Kidney (tissue), 14 donors: ENCODE measurements around the gene PEAK3. TPM values are rescaled to one million over a fixed set of nuclear protein-coding genes. Genes with fewer than 3 reads are reported as not detected.

Experiments
- DNase-seq, 5 donors: peaks; one replicate each; pipeline ENCODE4 v3.0.0-alpha.2; 2013 to 2020
- FAIRE-seq: peaks from 2 replicates; lab custom pipeline; 2012; peaks lifted over from hg19 to GRCh38; lab: Jason Lieb, UNC
- H3K27ac ChIP-seq, 2 donors: one replicate each; pipeline ENCODE4 v1.7.0; 2013; ENCODE audit warnings: low read depth in 2 of 2, low read length in 2 of 2, inconsistent platforms in 1 of 2
- H3K27me3 ChIP-seq: one replicate; pipeline ENCODE4 v1.7.1; 2013; ENCODE audit warnings: low read length, inconsistent platforms; ENCODE audit not compliant: control insufficient read depth, insufficient read depth
- H3K36me3 ChIP-seq, 3 donors: one replicate each; pipeline versions ENCODE4 v1.7.0 to v1.7.1; 2013; ENCODE audit warnings: low read length in 3 of 3, control low read depth in 1 of 3, inconsistent platforms in 1 of 3; ENCODE audit not compliant: insufficient read depth in 3 of 3, control insufficient read depth in 2 of 3
- H3K4me1 ChIP-seq, 3 donors: one replicate each; pipeline versions ENCODE4 v1.7.0 to v1.7.1; 2013; ENCODE audit warnings: low read length in 3 of 3, inconsistent platforms in 1 of 3, low read depth in 1 of 3; ENCODE audit not compliant: control insufficient read depth in 2 of 3, insufficient read depth in 2 of 3
- H3K4me3 ChIP-seq, 3 donors: one replicate each; pipeline versions ENCODE4 v1.7.0 to v1.8.1; 2013; ENCODE audit warnings: low read length in 3 of 3, control low read depth in 1 of 3, inconsistent platforms in 1 of 3
- H3K9ac ChIP-seq, 3 donors: one replicate each; pipeline versions ENCODE4 v1.7.0 to v1.7.1; 2013; ENCODE audit warnings: low read length in 3 of 3, control low read depth in 1 of 3, inconsistent platforms in 1 of 3
- H3K9me3 ChIP-seq, 3 donors: one replicate each; pipeline versions ENCODE4 v1.7.0 to v1.7.1; 2013; ENCODE audit warnings: low read length in 3 of 3, control low read depth in 1 of 3, inconsistent platforms in 1 of 3; ENCODE audit not compliant: control insufficient read depth in 2 of 3, insufficient read depth in 1 of 3
- CTCF ChIP-seq: IDR thresholded peaks from 3 replicates; pipeline ENCODE4 v1.5.1; 2012; ENCODE audit warnings: mild to moderate bottlenecking, moderate library complexity, borderline replicate concordance; ENCODE audit not compliant: insufficient read depth; ENCODE audit errors: extremely low read depth
- intact Hi-C: fragments of 100-400 bp; cut with DNase I; formaldehyde crosslinking; loops from one replicate; pipeline ENCODE4 v1.11.1; 2022
- polyA plus RNA-seq: library from polyadenylated mRNA; stranded (reverse); fragments of 350-450 nt; fragmentation: Illumina TruSeq; extraction: RNeasy Lipid Tissue Mini Kit (QIAGEN cat#74804); gene quantifications from one replicate; pipeline ENCODE4 v1.2.3, GENCODE V29; 2014; ENCODE audit warnings: low read depth, low replicate concordance; ENCODE audit not compliant: insufficient read depth
- total RNA-seq: library from RNA; stranded (reverse); fragmentation: NEBNext Ultra II Directional; extraction: Animal tissue kit (Norgen Biotek cat#: 25700); gene quantifications from one replicate; pipeline ENCODE4 v1.2.1, GENCODE V29; 2021
- donor health status: control.
- donor health status: control.
- donor health status: control.
- donor health status: control.
- donor health status: control.
- donor health status: DM: yes; HTN: yes; CAD: no.
- donor health status: Normal renal cell carcinoma (clear cell type).

PEAK3 gene
- total and polyA plus RNA-seq, 2 donors from 2014 or later = 2.1 TPM; not detected in 1

GRCh38 chr19:2318923-2319322 is 36.9 kb upstream of the PEAK3 start:
- Histone ChIP-seq H3K27ac (no peak overlapping the region), H3K9ac (no peak overlapping the region), H3K4me1 (peaks cover 0 to 3% (median 0%) of the 10 kb centered on the region in 3 donors), H3K36me3 (no peaks in the 10 kb centered on the region), H3K9me3 (no peaks in the 10 kb centered on the region), H3K27me3 (no peaks in the 10 kb centered on the region), H3K4me3 (no peak overlapping the region)
- no peak for DNase-seq
- FAIRE-seq = no peak
- no peak for TF ChIP-seq CTCF
- intact Hi-C loops = loop anchor here (10.0 kb wide), 1 partner anchor 164 kb away; the partner anchor contains the start of gene AP3D1

GRCh38 chr19:2317756-2318155 is 35.8 kb upstream of the PEAK3 start:
- Histone ChIP-seq H3K9me3 (no peaks in the 10 kb centered on the region), H3K4me3 (no peak overlapping the region), H3K27ac (no peak overlapping the region), H3K4me1 (peaks cover 0 to 3% (median 0%) of the 10 kb centered on the region in 3 donors), H3K9ac (no peak overlapping the region), H3K27me3 (no peaks in the 10 kb centered on the region), H3K36me3 (no peaks in the 10 kb centered on the region)
- intact Hi-C loops = loop anchor here (10.0 kb wide), 1 partner anchor 163 kb away; the partner anchor contains the start of gene AP3D1
- FAIRE-seq (no peak), DNase-seq (no peak)
- no peak for TF ChIP-seq CTCF

- FAIRE-seq (no peak), DNase-seq (no peak)
- no peaks in the 10 kb centered on the region for H3K9me3 ChIP-seq
- no peak overlapping the region for H3K4me3 ChIP-seq
- H3K9ac ChIP-seq = no peak overlapping the region
- peaks cover 0 to 3% (median 0%) of the 10 kb centered on the region in 3 donors for H3K4me1 ChIP-seq
- no peaks in the 10 kb centered on the region for H3K27me3 ChIP-seq
- TF ChIP-seq CTCF = no peak
- H3K36me3 ChIP-seq = no peaks in the 10 kb centered on the region
- no peak overlapping the region for H3K27ac ChIP-seq
- intact Hi-C loops = loop anchor here (10.0 kb wide), 1 partner anchor 162 kb away; the partner anchor contains the start of gene AP3D1
Measured at GRCh38 chr19:2317300-2317699, 35.3 kb upstream of the PEAK3 start.
